Measurements from ENCODE around the gene CLPX.
A peak's percentile ranks its signal among the peaks of the same experiment; 100 is the strongest.
"Not testable (repeated sequence)": the region's sequence is repeated elsewhere in the genome, so short reads cannot be mapped to it uniquely, and the experiment has no call there.

The CLPX gene

DNA sequence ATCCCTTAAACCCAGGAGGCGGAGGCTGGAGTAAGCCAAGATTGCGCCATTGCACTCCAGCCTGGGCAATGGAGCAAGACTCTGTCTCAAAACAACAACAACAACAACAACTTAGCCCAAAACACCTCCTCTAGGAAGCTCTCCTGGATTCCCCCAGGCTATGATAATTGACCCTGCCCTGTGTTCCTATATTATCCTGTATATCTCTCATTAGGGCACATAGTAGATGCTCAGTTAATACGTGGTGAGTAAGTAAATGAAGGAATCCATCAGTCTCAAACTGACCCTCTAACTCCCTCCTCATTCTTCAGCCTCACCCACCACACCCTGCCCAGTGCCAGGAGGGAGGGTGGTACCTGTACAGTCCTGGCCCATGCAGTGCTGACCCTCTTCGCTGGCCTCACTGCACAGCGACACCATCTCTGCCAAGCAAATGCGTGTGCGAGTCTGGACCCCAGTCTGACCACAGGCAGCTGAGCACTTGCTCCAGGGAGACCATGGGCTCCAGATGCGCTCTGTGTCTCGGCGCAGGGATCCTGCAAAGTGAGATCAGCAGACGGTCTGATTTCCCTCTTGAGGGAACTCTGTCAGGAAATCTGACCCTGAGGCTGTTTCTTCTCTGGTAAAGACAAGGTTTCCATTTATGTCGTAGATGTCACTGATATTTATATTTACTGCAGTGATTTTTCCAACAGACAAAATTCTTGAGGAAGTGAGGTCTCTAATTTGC lies 20.0 kb upstream of the CLPX start:
- ATAC-seq = no peak

DNA sequence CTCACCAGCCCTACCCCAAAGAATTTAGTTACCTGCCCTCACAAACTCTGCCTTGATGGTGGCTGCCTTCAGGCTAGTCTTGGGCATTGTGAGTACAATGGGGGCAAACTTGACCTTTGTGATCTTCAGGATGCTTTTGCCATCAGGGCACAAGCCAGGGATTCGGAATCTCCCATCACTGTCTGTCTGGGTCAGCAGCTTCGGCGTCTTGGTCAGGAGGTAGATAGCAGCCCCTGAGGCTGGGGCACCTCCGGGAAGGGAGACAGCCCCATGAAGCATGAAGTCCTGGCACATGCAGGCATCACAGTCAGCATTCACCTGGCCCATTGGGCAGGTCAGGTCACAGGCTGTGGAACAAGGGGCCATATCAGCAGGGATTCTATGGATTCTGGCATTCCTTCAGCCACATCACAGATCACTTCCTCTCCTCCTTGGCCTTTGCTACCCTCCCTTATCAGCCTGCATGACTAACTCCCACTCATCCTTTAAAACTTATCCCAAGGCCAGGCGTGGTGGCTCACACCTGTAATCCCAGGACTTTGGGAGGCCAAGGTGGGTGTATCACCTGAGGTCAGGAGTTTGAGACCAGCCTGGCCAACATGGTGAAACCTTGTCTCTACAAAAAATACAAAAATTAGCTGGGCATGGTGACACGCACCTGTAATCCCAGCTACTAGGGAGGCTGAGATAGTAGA lies 19.2 kb upstream of the CLPX start:
- no peak for ATAC-seq

DNA sequence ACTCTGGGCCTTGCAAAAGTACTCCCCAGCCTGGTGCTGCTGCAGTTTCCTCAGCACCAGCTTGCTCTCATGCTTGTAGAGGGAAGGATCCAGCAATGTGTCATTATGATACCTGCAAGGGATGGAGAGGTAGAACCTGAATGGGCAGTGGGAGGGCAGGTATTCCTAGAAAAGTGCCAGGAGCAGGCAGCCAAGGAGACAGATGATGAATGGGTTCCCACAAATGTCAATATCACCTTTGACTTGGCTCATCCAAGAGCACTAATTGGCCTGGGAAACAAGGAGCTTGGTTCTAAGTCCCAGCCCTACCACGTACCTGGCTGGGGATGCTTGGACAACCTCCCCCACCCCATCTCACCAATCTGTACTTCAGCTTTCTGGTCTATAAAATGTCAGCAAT lies 16.8 kb upstream of the CLPX start:
- ATAC-seq = no peak

DNA sequence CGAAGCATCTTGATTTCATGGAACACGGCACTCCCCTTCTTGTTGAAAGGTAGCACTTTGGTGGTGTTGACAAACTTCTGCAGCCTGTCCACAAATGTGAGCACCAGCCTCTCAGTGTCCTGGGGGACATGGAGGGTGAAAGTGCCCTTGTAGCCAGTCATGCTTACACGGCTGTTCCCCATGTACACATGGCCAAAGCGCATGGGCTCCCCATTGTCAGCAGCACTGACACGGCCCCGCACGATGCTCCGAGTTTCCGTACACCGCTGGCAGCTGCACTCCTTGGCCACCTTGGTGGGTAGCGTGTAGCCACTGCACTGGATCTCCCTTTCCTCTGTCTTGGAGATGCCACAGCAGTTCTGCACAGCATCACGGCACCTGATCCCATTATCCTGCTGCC lies 13.4 kb upstream of the CLPX start:
- ATAC-seq = no peak

DNA sequence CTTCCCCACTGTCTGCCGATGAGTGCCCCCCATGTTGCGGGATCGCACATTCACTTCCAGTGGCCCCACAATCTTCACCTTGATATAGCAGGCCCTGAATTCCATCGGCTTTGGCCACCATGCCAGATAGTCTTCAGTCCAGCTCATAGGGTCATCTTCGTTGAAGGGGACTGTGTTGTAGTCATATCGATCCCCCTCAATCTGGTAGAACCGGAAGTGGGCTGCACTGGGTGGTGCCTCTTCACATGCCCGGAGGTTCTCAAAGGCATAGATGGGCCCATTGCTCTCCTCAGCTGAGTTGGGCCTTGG lies 12.1 kb upstream of the CLPX start:
- ATAC-seq = no peak

DNA sequence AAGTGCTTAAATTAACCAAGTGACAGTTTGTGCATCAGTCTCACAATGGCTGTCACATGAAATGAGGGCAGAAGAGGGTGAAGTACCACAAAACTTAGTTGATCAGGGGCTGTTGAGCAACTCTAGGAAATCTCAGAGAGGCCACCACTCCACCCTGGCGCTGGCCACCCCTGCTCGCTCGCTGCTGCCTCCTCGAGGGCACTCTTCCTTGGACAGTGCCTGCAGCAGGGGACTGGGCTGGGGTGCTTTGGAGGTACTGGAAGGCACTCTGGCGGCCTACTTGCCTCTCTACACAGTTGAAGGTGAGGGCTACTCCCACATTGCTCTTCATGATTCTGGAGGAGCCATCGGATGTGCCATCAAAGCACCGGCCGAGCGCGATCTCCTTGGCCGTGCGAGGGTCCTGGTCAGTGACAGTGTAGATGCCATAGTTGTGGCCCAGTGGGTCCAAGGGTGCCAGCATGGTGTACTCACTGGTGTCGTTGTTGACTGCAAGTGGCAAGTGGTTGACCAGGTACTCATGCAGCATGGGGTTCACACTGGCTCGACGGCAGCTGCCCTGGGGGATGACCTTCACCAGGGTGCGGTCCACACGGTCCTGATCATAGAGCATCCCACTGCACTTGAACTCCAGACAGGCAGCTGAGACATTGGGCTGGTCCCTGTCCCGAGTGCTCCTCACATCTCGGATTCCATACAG lies 11.6 kb upstream of the CLPX start:
- no peak for ATAC-seq

DNA sequence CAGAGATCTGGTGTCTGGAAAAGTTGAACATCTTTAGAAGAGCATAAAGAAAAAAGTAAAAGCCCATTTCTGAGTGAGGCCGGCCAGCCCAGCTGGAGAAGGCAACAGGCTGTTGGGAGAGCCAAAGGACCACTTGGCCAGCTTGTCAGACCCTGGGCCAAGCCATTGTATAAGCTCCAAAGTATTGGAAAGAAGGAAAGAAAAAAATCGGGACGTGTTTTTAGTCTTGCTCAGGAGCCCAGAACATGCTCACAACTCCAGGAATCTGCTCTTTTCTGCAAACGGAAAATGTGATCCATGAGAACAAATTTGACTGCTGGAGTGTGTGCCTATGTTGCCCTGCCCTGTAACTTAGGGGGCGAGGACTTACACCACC lies 10.4 kb upstream of the CLPX start:
- ATAC-seq = no peak

DNA sequence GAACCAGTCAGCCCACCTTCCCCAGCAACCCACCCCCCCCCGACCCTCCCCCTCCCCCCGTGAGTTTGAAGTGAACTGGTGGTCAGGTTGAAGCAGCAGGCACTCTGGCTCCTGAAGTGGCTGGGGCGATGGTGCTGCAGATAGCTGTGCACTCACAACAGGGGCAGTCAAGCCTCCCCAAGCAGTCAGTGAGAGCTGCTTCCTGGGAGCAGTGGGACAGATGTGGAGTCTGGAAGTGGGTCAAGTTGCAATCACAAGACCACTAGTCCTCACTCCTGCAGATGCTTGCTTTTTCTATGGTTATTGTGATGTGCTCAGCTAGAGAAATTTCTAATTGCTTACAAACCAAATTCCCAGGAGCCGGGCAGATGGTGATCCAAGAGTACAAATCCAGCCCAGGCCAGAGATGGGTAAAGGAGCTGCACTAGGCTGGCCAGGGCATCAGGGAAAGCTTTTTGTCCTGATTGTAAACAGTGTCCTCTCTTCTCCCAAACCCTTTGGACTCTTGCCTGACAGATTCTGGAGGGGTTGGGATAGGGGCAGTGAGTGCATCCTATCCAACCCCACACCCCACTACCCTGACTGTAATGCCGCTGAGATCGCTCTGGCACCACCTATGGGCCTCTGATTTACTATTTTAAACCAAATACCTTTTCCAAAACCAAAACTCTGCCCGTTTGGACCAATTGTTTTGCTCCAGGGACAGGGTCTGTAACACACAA lies 9.8 kb upstream of the CLPX start:
- no peak for ATAC-seq

DNA sequence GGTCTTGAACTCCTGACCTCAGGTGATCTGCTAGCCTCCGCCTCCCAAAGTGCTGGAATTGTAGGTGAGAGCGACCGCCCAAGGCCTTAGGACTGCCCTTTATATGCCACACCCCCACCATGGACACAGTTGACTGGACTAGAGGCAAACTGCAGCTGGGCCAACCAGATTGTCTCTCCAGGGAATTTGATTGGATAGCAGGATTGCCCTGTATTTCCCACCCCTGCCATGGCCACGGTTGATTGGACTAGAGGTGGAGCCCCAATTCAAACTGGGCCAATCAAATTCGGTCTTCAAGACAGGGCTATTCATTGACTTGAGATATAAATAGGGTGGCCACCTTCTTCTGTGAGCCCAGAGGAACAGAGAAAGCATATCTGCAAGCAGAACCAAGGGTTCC lies 6.9 kb upstream of the CLPX start:
- no peak for ATAC-seq

DNA sequence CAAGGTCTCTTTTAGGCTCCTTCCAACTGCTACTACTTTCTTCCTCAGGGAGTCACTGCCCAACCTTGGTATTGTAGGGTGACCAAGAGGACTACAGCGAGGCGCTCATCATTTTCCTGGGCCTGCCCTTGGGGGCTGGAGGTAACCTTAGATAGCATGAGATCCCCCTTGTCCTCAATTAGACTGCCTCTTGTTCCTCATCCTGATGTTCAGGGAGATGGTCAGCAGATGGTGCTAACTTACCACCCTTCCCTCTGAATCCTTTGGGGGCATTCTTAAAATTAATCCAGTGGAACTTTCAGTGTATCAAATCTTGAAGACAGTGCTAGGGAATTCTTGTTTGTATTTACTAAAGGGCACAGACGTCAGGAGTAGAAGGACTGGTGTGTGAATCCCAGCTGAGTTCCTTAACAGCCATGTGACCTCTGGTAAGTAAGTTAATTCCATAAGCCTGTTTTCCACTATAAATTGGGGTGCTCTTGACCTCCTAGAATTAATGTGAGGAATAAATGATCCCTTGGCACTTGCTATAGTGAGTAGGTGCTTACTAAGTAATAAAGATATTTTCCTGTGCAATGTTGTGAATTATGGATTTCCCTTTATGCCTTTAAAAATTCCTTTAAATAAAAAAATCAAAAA lies 4.1 kb upstream of the CLPX start:
- no peak for ATAC-seq

DNA sequence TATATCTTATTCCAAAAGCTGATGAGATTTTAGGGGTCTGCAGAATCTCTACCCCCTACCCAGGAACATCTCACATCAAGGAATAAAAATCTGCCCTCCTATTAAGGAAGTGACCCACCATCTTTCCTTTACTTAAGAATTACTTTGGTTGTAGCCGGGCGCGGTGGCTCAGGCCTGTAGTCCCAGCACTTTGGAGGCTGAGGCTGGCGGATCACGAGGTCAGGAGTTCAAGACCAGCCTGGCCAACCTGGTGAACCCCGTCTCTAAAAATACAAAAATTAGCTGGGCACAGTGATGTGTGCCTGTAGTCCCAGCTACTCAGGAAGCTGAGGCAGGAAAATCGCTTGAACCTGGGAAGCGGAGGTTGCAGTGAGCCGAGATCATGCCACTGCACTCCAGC lies 3.3 kb upstream of the CLPX start:
- ATAC-seq = not testable (repeated sequence)

DNA sequence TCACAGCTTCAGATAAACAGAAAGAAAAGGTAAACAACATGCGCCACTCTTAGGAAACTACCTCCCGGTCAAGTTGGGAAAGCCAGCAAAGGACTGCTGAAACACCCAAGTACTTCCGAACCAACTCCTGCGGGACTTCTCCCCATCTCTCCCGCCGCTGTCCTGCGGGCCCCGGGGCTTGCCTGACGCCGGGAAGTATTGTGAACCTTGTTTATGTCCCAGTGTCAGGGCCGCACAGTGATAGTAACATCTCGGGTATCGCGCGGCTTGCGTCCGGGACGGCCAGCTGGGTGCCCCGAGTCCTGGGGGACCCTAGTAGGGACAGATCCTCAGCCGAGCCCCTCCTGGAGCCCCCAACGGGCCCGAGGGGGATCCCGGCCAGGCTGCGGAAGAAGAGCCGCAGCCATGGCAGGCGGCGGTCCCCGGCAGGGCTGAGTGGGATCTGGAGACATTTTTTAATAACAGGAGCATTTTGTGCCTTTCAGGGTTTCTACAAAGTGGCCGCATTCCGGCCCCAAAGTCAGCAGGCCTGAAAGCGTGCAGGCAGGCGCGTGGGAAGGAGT lies 756 bp downstream of the CLPX start:
- ATAC-seq = peak in 1 of 2 donors; percentile 5

DNA sequence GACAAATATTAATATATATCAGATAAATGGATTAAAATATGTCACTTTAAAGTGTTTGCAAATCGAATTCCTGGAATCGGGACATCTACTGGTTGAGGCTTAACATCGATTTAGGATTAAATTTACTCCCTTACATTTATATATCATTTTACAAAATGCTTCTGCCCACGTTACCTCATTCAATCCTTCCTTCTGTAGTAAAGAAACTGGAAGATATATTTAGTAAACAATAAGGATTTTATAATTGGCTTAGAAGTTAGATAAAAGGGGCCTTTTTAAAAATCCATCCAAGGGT lies 1.3 kb downstream of the CLPX start:
- no peak for ATAC-seq

DNA sequence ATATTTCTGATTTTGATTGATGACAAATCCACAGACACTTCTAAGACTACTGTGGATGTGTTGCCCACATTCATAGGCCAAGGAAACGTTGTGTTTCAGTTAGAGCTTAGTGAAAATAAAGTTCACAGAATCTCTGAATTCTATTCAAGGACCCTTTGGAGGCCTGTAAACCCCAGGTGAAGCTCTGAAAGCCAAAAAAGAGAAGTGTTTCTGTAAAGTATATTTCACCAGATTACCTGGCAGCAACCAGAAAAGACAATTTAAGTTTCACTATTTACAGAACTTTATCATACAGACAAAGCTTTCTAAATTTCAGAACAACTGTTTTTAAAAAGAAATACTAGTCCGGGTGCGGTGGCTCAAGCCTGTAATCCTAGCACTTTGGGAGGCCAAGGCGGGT lies 2.6 kb downstream of the CLPX start:
- no peak for ATAC-seq

DNA sequence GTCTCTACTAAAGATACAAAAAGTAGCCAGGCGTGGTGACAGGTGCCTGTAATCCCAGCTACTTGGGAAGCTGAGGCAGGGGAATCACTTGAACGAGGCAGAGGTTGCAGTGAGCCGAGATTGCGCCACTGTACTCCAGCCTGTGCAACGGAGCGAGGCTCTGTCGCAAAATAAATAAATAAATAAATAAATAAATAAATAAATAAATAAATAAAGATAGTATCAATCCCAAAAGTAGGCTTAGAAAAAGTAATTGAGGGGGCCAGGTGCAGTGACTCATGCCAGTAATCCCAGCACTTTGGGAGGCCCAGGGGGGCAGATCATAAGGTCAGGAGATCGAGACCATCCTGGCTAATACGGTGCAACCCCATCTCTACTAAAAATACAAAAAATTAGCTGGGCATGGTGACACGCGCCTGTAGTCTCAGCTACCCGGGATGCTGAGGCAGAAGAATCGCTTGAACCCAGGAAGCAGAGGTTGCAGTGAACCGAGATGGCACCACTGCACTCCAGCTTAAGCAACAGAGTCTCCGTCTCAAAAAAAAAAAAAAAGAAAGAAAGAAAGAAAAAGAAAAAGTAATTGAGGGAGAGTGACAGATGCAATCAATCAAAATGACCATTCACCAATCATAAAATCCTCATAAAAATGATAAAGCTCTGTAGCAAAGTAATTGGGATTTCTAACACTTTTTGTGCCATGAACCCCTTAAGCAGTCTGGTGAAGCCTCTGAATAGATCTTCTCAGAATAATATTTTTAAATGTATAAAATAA lies 3.4 kb downstream of the CLPX start:
- not testable (repeated sequence) for ATAC-seq

DNA sequence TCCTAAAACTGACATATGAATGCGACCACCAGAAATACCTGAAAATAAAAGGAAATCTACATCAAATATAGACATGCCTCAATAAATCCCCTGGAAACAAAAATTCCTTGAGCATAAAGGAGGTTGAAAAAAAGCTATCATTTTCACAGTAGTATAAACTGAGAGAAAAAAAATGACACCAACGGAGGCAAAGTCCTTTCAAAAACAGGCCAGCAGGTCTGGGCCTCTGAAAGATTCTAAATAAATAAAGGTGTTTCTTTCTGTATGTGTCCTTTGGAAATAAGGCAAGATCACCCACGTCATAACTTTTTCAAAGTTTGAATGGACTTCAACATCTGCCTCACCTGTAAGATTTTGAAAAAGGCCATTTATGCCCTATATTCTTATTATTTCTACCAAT lies 5.0 kb downstream of the CLPX start:
- no peak for ATAC-seq

DNA sequence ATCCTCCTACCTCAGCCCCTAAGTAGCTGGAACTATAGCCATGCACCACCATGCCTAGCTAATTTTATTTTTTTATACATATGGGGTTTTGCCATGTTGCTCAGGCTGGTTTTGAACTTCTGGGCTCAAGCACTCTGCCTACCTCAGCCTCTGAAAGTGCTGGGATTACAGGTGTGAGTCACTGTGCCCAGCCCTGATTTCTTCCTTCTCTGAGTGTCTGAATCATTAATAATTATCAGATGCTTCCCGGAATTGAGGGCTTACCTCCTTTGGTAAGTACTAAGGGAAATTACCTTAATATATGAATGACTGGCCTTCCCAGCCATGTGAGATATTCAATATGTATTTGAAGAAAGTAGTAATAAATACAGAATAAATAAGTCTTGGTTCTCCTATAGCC lies 7.2 kb downstream of the CLPX start:
- ATAC-seq = no peak

DNA sequence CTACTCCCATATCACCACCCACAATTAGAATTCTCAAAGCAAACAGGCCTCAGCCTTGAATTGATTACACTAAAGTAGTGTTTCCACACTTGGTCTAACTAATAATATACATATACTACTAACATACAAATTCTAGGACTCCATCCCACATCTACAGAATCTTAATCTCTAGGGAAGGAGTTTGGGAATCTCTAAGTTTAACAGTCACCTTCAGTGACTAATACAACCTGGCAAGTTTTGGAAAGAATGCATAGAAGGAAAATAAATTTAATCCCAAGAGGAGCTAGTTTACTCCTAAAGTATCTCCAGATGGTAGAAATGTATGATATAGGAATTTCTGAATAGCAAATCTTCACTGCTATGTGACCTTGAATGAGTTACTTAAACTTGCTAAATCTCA lies 9.1 kb downstream of the CLPX start:
- no peak for ATAC-seq

DNA sequence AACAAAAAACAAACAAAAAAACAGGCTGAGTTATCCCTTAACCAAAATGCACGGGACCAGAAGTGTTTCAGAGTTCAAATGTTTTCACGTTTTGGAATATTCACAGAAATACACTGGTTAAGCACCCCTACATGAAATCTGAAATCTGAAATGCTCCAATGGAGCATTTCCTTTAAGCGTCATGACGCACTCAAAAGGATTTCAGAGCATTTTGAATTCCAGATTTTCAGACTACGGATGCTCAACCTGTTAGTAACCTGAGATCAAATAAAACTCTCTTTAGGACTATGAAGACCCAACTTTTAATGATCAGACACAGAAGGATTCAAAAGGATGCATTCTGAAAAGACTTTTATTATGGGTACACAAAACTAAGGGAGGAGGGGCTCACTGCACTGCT lies 9.6 kb downstream of the CLPX start:
- no peak for ATAC-seq

DNA sequence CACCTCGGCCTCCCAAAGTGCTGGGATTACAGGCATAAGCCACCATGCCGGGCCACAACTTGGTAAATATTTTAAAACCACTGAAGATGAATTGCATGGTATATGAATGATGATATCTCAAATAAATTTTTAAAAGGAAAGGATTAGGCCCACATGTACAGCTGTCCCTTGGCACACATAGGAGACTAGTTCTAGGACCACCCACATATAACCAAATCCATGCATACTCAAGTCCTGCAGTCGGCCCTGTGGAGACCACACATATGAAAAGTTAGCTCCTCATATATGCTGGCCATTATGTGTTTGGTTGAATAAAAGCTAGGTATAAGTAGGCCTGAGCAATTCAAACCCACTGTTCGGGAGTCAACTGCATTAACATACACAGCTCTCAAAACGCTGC lies 10.6 kb downstream of the CLPX start:
- ATAC-seq = no peak

DNA sequence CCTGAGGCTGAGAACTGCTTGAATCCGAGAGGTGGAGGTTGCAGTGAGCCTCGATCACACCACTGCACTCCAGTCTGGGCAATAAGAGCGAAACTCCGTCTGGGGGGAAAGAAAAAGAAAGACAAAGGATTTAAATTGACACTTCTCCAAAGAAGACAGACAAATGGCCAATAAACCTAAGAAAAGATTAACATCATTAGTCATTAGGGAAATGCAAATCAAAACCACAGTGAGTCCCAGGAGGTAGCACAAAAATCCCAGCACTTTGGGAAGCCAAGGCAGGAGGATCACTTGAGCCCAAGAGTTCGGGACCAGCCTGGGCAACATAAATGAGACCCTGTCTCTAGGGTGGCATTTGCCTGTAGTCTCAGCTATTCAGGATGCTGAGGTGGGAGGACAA lies 12.6 kb downstream of the CLPX start:
- no peak for ATAC-seq

DNA sequence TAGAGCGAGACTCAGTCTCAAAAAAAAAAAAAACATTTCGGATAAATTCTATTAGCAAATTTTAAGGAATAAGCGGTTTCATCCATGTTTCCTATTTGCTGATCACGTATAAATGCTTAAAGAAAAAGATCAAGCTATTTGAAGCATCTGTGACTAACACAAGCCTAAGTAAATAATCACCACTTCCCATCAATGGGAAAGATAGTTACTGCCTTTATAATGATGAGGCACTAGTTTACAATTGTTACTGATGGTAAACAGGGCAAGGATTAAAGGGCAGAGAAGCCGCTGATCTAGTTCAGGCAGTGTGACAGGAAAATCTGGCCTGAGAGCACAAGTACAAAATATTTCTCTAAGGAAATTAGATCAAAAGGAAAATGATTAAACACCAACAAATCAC lies 13.7 kb downstream of the CLPX start:
- ATAC-seq = no peak
